ENCODE results near the gene ATP1A2. TPM values are rescaled to one million over a fixed set of nuclear protein-coding genes. Genes with fewer than 3 reads are reported as not detected.

The ATP1A2 gene
- polyA plus RNA-seq, result not detected

GRCh38 chr1:160115545-160116282, at the start of gene ATP1A2:
TSS of gene ATP1A2 (plus strand) at chr1:160115759. CDS start at chr1:160115862, 103 bp downstream.
- Mint-ChIP-seq H3K36me3 (no peaks in the 10 kb centered on the region), H3K27ac (no peak within 1 kb of the TSS), H3K27me3 (peaks cover 15% of the 10 kb centered on the region), H3K9me3 (no peaks in the 10 kb centered on the region), H3K4me1 (peaks cover 0 to 1% (median 0%) of the 10 kb centered on the region in 3 donors), H3K4me3 (no peak within 1 kb of the TSS)

DNA sequence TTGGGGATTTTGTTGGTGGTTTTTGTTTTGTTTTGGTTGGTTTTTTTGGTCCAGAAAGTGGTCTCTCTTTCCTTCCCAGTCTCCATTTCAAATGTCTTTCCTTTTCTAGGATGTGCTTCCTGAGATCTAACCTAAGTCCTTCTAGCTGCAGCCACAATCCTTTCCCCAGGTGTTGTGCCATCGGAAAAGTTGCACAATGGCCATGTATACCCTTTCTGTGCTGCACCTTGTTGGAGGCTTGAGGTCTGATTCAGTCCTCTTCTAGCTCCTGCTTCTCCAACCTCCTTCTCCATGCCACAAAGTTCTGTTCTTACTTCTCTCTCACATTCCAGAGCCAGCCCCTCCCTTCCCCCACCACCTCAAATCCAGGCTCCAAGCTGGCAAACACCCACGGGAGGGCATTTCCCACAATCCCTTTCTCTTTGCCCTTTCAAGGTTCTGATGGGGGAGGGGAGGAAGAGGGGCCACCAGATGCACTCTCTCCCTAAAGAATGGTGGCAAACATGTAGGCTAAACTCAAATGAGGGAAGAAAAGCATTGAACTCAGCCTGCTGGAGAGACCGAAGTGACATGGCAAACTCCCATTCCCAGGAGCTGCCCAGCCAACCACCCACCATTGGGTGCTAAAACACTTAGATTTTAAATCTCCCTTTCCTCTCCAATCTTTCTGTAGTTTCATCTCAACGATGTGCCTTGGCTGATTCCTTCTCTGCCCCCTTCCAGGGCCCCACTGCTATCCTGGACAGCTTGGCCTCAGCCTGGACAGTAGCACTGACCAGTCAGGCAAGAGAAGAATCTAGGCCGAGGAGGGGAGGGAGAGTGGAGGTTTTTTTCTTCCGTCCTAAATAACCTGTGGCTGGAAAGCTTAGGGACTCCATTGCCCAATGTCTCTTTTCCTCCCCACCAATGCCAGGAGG, 48.5 kb upstream of the ATP1A2 start:
- peaks cover 1% of the 10 kb centered on the region for H3K36me3 Mint-ChIP-seq
- peak overlapping the region in 1 of 4 donors; percentile 41 for H3K4me3 Mint-ChIP-seq
- peaks cover 17% of the 10 kb centered on the region for H3K27me3 Mint-ChIP-seq
- H3K4me1 Mint-ChIP-seq, result peaks cover 9 to 13% (median 12%) of the 10 kb centered on the region in 3 donors
- H3K27ac Mint-ChIP-seq, result no peak overlapping the region
- peaks cover 0 to 2% (median 0%) of the 10 kb centered on the region in 3 donors for H3K9me3 Mint-ChIP-seq

- peaks cover 0 to 2% (median 0%) of the 10 kb centered on the region in 3 donors for H3K9me3 Mint-ChIP-seq
- peaks cover 17% of the 10 kb centered on the region for H3K27me3 Mint-ChIP-seq
- H3K4me1 Mint-ChIP-seq, result peaks cover 9 to 14% (median 12%) of the 10 kb centered on the region in 3 donors
- no peak overlapping the region for H3K27ac Mint-ChIP-seq
- peaks cover 1% of the 10 kb centered on the region for H3K36me3 Mint-ChIP-seq
- H3K4me3 Mint-ChIP-seq, result peak overlapping the region in 2 of 4 donors; percentile 36 to 43
Observed at GRCh38 chr1:160068225-160068624, 47.3 kb upstream of the ATP1A2 start.

DNA sequence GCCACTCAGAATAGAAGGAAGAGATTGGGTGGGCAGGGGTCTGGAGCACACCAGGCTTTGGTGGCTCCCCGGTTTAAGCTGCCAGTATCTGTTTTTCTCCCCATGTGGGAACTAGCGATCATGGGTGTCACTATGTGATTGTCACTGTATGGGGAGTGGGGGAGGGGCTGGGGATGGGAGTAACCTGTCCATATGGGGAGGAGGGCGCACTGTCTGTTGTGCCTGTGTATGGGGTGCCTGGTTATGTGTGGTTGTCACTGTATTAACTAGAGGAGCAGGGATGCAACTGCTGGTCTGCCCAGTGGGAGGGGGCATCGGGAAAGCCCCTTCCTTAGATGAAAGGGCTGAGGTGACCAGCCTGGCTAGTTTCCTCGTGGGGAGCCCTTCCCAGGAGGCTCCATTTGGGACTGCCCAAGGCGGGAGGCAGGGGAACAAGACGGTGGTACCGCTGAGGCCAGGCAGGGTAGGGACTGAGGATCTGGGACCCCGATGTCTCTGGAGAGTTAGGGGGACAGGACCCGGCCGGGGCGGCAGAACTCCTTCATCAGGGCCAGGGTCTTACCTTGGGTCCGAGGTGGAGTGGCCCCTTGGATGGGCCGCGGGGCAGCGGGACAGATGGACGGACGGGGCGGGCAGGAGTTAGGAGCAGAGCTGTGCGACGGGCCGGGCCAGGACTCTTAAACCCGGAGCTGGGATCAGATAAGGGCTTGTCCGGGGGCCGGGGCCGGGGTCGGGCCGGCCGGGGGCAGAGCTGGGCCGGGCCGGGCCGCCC, 45.9 kb upstream of the ATP1A2 start, which contains the start of gene KCNJ10:
Gene KCNJ10, minus strand, starts transcription at position 701 of the 772 bp plus-strand sequence. CDS start 27,628 bp downstream, outside the sequence.
- H3K4me1 Mint-ChIP-seq, result peaks cover 10 to 14% (median 12%) of the 10 kb centered on the region in 3 donors
- peaks cover 0 to 4% (median 0%) of the 10 kb centered on the region in 3 donors for H3K9me3 Mint-ChIP-seq
- H3K27me3 Mint-ChIP-seq, result peaks cover 17% of the 10 kb centered on the region
- H3K36me3 Mint-ChIP-seq, result peaks cover 1% of the 10 kb centered on the region
- peak within 1 kb of the TSS; percentile 82 to 97 (median 88) for H3K4me3 Mint-ChIP-seq
- H3K27ac Mint-ChIP-seq, result peak within 1 kb of the TSS in 1 of 3 donors; percentile 70

- H3K36me3 Mint-ChIP-seq, result peaks cover 1% of the 10 kb centered on the region
- H3K9me3 Mint-ChIP-seq, result peaks cover 0 to 4% (median 0%) of the 10 kb centered on the region in 3 donors
Observed at GRCh38 chr1:160070243-160071163, 45.1 kb upstream of the ATP1A2 start.

GRCh38 chr1:160071289-160071688, 44.3 kb upstream of the ATP1A2 start:
- no peak overlapping the region for H3K27ac Mint-ChIP-seq
- H3K27me3 Mint-ChIP-seq, result peaks cover 19% of the 10 kb centered on the region
- H3K4me1 Mint-ChIP-seq, result peaks cover 11 to 14% (median 12%) of the 10 kb centered on the region in 3 donors
- H3K4me3 Mint-ChIP-seq, result peak overlapping the region in 1 of 4 donors; percentile 12
- H3K36me3 Mint-ChIP-seq, result peaks cover 1% of the 10 kb centered on the region
- H3K9me3 Mint-ChIP-seq, result peaks cover 0 to 4% (median 0%) of the 10 kb centered on the region in 3 donors

More at GRCh38 chr1:160070243-160071163, 45.1 kb upstream of the ATP1A2 start:
- Mint-ChIP-seq H3K27me3 (peaks cover 17% of the 10 kb centered on the region), H3K4me3 (peak overlapping the region; percentile 82 to 97 (median 88)), H3K4me1 (peaks cover 11 to 14% (median 12%) of the 10 kb centered on the region in 3 donors), H3K27ac (peak overlapping the region in 1 of 3 donors; percentile 58)

DNA sequence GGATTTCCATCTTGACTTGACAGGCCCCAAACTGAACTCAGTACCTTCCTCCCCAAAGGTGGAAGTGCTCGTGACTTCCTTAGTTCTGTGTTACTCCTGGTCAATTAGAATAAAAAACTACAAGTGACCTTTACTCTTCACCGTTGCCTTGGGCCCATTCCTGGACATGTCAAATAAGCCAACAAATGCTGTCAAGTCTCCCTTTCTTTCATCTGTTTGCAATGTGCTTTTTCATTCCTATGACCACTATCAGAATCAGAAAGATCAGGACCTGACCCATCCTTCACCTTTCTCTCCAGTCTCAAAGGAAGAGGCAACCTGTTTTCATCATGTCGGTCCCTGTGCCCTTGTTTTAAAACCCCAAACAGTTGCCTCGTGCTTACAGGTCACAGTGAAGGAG, 40.7 kb upstream of the ATP1A2 start:
- H3K36me3 Mint-ChIP-seq, result peaks cover 1% of the 10 kb centered on the region
- peaks cover 23% of the 10 kb centered on the region for H3K27me3 Mint-ChIP-seq
- no peak overlapping the region for H3K27ac Mint-ChIP-seq
- H3K4me3 Mint-ChIP-seq, result no peak overlapping the region
- peaks cover 11 to 12% (median 11%) of the 10 kb centered on the region in 3 donors for H3K4me1 Mint-ChIP-seq
- peaks cover 0 to 2% (median 0%) of the 10 kb centered on the region in 3 donors for H3K9me3 Mint-ChIP-seq

GRCh38 chr1:160075836-160076235, 39.7 kb upstream of the ATP1A2 start:
- H3K9me3 Mint-ChIP-seq, result peaks cover 0 to 2% (median 0%) of the 10 kb centered on the region in 3 donors
- H3K4me1 Mint-ChIP-seq, result peaks cover 4 to 6% (median 5%) of the 10 kb centered on the region in 3 donors
- peaks cover 1% of the 10 kb centered on the region for H3K36me3 Mint-ChIP-seq
- H3K4me3 Mint-ChIP-seq, result no peak overlapping the region
- H3K27ac Mint-ChIP-seq, result no peak overlapping the region
- peaks cover 21% of the 10 kb centered on the region for H3K27me3 Mint-ChIP-seq

DNA sequence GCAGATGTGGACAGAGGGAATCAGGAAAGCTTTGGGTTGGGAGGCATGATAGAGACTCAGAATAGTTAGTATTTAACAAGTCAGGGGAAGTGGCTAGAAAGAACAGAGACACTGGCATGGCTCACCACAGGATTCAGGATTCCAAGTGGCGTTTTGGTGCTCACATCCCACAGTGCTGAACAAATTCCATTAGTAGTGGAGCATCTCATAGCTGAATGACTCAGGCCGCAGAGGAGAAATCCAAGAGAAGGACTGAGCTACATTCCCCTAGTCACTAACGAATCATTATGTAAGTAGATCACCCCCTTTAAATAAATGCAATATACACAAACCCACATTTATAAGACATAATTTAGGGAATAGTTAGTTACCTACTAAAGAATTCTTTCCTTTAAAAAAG, 39.3 kb upstream of the ATP1A2 start:
- Mint-ChIP-seq H3K36me3 (peaks cover 1% of the 10 kb centered on the region), H3K27ac (no peak overlapping the region), H3K9me3 (peaks cover 0 to 2% (median 0%) of the 10 kb centered on the region in 3 donors), H3K27me3 (peaks cover 25% of the 10 kb centered on the region), H3K4me3 (no peak overlapping the region), H3K4me1 (peaks cover 4 to 5% (median 5%) of the 10 kb centered on the region in 3 donors)

- Mint-ChIP-seq H3K36me3 (no peaks in the 10 kb centered on the region), H3K27me3 (peaks cover 34% of the 10 kb centered on the region), H3K4me1 (peaks cover 0 to 2% (median 1%) of the 10 kb centered on the region in 3 donors), H3K9me3 (peaks cover 0 to 2% (median 0%) of the 10 kb centered on the region in 3 donors), H3K27ac (no peak overlapping the region), H3K4me3 (no peak overlapping the region)
Observed at GRCh38 chr1:160077486-160077885, 38.1 kb upstream of the ATP1A2 start.

DNA sequence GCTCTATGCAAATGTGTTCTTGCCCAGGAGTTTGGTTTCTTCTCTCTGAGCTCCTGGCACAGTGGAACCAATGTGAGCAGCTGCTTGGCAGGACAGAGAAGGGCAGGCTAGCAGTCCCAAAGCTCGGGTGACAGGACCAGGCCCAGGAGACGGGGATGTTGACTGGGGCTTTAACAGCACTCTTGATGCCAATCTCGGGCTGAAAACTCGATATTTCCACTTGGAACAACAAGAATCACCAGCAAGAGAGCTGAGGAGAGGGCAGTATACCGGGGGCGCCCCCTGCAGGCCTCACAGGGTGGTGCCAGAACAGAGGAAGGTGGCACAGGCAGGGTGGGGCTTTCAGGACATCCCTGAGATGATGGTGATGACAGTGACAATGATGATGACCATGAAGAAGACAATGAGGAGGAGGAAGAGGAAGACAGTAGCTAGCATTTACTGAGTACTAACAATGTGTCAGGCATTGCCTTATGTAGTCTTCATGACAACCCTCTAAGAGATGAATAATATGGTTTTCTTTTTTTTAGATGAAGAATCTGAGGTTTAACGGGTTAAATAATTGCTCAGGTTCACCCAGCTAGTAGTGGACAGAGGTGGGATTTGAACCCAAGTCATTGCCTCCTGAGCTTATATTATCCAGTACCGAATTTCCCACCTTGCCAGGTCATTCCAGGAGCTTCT, 36.9 kb upstream of the ATP1A2 start:
- Mint-ChIP-seq H3K36me3 (peaks cover 2% of the 10 kb centered on the region), H3K27ac (peak overlapping the region in 1 of 3 donors; percentile 41), H3K27me3 (peaks cover 40% of the 10 kb centered on the region), H3K4me1 (peaks cover 0 to 2% (median 0%) of the 10 kb centered on the region in 3 donors), H3K4me3 (no peak overlapping the region), H3K9me3 (no peaks in the 10 kb centered on the region)

GRCh38 chr1:160079448-160079847, 36.1 kb upstream of the ATP1A2 start:
- peaks cover 0 to 6% (median 0%) of the 10 kb centered on the region in 3 donors for H3K4me1 Mint-ChIP-seq
- no peaks in the 10 kb centered on the region for H3K9me3 Mint-ChIP-seq
- no peak overlapping the region for H3K4me3 Mint-ChIP-seq
- H3K36me3 Mint-ChIP-seq, result peaks cover 2% of the 10 kb centered on the region
- peaks cover 40% of the 10 kb centered on the region for H3K27me3 Mint-ChIP-seq
- H3K27ac Mint-ChIP-seq, result no peak overlapping the region
